GM18870 (cell line): Measurements from ENCODE around the gene TMEM107.

Source experiments
- ATAC-seq: cut with Tn5 transposase; IDR thresholded peaks from one replicate; pipeline ENCODE4 v1.9.1; 2021; ENCODE audit warnings: moderate library complexity; ENCODE audit not compliant: unreplicated experiment

The TMEM107 gene

DNA sequence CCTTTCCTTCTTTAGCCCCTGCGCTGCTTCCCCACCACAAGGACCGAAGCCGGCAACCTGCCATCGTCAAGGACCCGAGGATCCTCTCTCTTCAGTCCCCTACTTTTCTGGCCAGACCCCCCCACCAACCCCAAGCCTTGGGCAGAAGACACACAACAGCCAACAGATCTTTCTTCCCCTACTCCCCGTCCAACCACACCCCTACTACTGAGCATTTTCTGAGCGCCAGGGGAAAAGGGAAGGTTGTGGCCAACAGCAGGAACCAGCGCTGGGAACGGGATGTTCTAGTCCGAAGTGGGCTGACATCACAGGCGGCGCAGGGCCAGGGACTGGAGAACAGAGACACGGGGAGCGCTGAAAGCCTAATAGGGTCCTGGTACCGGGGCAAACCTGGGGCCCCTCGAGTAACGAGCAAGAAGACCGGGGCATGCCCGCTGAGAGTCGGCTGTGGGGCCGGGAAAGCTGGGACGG is 24.5 kb downstream of the TMEM107 start:
- ATAC-seq: no peak

DNA sequence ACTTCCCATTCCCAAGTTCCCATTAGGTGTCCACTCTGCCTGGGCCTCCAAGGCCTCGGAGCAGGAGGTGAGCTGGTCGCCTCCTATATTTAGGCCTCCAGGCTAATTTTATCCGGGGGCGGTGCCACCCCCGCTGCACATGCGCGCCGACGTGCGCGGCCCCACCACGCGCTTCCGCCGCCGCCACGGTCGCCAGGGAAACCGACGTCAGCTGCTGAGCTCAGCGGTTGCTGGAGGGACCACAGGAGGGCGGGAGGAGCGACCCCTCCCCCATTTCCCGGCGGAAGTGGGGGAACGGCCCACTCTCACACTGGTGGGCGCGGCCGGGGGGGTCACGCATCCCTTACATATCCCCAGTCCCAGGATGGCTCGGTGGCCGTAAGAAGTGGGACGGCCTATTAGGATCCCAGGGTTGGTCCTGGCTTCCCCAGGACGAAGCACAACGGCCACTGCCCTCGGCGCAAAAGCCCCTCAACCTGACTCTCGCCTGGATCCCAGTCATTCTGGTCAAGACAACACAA is 25.0 kb downstream of the TMEM107 start:
- ATAC-seq: no peak

DNA sequence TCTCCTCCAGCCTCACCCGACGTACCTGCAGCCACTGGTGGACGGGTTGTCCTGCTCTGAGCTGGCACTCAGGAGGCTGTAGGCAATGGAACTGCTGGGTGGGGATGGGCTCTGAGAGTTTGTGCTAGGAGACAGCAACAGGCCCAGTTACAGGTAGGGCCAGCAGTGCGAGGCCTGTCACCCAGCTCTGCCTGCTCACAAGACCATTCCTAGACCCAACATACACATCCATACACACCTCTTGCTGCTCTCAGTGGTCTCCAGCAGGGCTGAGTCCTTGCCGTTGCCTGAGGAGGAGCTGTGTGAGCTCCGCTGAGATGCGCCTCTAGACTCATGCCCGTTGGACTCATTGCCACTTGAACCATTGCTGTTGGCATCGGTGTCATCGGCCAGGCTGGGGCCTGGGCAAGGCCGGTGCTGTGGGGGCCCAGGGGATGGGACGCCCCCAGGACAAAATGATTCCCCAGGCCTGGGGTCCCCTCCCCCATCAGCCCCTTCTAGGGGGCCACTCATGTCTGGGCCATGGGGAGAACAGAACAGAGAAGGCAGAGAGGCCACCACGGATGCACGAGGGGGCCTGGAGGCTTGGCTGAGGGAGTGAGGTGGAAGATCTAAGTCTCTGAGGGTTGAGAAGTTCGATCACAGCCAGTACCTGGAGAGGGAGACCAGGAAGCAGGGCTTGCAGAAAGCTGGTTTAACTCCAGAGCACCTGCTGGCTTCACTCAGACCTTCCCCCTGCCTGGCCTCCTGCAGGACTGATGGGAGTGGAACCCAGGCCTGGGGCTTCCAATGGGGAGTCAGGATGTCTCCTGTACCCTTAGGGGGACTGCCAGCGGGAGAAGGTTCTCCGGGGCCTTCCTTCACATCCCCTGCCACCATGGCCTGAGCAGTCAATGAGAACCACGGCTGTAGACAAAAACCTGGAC is 25.7 kb downstream of the TMEM107 start:
- ATAC-seq: no peak

DNA sequence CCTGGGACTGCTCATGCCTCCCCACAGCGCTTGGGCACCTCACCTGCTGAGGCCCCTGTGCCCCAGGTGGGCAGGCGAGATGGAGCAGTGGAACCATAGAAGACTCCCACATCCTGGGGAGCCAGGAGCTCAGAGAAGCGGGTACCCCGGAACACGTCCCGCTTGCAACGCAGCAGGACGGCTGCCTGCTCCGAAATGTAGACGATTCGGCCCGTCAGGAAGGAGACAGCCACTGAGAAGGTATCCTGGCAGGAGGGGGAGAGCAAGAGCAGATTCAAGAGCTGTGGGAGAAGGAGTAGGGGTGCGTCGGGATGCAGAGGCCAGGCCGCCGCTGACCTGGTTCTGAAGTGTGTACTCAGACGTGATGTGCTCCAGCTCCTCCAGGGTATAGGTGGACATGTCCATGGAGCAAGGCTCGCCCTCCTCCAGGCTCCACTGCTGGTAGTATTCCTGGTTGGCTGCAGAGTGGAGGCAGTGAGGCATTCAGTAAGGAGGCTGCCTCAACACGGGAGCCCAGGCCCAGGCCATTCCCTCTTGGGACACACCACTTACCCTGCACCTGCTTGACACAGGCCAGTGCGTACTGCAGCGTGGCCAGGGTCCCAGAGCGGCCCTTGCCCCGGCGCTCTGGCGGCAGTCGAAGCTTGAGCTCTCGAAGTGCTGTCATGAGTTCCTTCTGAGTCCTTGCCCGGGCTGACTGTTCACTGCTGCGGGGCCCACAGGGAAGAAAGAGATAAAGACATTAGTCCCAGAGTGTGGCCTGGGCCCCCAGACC is 26.6 kb downstream of the TMEM107 start:
- no peak for ATAC-seq

DNA sequence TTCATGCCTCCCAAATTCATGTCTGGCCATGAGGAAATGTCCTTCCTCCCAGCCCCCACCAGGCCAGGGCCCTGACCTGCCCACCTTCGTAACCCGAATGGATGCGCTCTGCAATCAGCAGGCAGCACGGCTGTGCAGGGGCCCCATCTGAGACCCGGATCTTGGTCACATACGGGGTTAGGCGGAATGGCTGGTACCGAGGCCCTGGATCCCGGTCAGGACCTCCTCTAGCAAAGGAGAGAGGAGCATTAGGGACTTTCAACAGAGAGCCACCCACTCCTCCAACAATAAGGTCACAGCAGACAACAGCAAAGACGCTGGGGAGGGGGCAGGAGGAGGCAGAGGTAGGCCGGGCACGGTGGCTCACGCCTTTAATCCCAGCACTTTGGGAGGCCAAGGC is 27.6 kb downstream of the TMEM107 start:
- no peak for ATAC-seq

DNA sequence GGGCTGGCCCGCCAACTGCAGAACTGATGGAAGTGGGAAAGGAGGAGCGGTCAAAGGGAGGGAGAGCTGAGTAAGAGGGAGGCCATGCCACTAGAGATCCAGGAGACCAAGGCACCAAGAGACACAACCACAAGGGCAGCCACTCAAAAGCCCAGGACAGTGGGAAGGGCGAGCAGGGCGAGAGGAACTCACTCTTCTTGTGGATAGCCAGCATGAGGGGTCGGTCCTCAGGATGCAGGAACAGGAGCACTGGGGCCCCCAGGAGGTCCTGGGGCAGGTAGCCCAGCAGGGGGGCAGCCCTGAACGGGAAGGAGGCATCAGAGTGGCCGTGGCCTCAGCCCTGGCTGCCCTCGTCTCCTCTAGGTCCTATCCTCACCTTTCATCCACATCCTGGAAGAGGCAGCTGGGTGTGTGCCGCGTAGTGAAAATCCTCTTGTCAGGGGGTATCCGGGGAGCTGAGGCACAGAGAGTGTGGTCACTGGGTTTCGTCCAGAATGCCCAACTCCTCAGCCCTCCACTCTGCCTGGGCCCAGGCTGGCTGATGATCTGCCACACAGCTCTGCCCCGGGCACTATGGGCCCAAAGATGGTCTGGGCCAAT is 28.3 kb downstream of the TMEM107 start:
- no peak for ATAC-seq

DNA sequence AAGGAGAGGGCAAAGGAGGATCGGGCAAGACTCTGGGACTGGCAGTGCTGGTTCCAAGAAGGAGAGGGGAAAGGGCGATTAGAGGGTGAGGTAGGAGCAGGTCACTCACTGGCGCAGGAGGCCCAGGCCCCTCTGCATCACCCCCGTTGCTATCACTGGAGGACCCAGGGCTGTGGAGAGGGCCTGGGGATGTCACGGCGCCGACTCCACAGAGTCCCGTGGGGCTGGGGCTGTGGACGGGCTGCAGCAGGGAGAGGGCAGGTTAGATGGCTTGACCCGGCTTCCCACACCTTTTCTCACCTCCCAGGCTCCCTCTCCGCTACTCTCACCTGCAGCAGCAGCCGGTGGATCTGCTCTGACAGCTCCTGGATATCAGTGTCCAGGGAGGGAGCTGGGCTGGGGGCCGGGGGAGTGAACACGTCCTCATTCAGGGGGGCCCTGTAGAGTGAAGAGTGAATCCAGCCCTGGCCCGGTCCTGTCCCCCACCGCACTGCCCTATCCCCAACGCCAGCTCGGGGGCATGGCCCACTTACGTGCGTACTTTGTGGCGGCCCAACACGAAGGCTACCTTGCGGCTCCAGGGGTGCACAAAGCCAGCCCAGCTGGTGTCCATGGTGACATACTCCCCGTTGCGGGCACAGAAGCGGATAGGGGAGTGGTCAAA is 28.9 kb downstream of the TMEM107 start:
- ATAC-seq: no peak

DNA sequence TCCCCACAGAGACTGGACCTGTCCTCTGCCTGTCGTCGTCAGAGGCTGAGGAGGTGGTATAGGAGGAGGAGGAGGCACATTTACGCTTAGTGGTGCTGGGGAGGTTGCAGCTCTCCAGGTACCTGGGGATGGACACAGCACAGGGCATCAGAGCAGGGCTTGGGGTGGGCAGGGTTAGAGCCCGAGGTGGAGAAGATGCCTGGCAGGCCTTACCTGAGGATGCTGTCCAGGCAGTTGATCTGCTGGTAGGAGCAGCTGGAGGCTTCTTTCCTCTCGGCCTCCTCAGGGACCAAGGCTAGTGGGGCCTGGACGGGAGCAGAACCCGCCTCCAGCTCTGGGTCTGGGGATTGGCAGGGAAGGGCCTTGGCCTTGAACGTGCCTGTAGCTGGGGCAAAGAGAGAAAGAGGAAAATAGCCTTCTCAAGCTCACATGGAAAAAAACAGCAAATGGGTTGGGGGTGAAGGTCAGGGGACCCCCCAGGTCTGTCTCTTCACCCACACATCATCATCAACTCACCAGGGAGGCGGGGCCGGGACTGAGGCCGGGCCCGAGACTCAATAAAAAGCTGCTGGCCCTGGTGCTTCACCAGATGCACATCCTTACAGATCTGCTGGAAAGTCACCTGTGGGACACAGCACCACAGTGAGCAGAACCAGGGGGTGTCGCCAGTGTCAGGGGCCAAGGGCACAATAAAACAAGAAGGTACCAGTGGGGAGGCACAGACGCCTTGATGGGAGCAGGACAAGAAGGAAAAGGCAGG is 29.6 kb downstream of the TMEM107 start:
- ATAC-seq: no peak

DNA sequence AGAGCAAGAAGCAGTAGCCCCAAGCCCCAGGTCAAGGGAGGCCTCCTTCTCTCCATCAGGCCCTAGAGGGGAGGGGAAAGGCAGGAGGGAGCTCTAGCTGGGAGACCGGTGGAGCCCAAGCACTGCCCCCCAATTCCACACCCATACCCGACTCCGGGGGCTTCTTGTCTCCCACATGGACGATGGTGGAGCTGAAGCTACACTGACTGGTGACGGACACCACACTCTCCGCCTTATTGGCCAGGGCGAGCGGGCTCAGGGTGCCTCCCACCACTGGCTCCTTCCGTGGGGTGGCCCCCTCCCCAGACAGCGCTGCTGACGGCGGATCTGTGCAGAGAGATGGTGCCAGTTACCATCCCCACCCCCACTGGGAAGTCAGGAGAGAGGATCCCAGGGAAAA is 30.4 kb downstream of the TMEM107 start:
- ATAC-seq: no peak

DNA sequence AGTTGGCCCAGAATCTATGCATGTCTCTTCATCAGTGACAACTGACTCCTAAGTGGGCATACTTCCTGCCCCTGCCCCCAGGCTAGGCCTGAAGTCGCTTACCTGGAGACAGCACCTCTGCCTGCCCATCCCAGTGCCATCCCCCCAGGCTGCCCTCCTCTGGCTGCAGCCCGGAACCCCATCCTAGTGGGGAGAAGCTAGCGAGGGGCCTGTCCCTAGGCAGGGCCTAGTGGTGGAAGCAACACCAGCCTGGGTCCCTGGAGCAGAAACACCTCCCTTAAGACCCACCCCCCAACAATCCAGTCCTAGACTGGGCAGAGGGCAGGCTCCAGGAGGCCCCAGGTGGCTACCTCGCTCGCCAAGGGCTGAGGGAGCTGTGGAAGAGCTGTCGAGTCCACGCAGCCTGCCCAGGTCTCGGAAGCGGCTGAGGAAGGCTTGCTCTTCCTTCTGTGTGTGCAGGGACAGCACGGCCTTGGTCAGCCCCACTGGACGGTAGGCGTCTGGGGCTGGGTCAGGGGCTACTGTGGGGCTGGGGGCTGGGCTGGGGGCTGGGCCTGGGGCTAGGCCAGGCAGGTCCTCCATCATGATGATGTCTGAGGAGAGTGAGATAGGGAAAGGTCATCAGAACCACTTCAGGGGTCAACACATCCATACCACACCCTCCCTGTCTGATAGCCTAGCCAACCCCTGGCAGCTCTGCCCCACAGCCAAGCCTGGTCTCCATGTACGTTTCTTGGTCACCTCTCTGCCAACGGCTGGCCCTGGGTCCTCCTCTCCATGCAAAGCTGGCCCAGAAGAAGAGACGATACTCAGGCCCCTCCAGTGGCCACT is 31.6 kb downstream of the TMEM107 start:
- no peak for ATAC-seq

DNA sequence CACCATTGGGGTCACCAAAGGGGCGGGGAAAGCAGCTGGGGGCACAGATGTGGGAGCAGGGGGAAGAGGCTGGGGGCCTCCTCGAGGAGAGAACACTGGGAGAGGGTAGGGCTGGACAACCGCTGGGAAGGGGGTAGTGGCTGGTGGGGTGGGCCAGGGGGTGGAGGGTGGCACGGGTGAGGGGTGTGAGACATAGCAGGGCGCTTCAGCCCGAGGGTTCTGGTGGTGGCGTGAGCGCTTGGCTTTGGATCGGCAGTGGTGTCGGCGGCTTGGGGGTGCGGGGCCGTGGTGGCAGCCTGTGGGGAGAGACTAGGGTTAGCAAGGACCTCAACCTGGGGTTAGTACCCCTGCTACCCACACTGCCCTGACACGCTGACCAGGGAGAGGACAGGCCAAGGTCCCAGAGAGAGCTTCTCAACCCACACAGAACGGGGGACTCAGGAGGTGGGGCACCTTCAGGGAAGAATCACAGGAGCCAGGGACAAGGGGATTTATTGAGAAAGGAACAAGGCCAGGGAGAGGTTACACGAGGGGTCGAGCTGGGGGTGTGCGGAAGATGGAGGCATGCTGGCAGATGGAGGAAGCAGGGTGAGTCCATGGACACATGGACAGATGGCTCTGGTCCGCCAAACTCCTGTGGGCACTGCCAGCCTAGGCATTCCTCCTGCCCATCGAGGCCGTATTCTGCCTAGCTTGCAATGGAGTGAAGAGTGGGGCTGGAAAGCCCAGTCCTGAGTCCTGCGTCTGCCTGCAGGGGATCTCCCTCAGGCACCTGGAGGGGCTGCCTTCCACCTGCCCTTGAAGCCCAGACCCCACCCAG is 32.4 kb downstream of the TMEM107 start:
- ATAC-seq: no peak

DNA sequence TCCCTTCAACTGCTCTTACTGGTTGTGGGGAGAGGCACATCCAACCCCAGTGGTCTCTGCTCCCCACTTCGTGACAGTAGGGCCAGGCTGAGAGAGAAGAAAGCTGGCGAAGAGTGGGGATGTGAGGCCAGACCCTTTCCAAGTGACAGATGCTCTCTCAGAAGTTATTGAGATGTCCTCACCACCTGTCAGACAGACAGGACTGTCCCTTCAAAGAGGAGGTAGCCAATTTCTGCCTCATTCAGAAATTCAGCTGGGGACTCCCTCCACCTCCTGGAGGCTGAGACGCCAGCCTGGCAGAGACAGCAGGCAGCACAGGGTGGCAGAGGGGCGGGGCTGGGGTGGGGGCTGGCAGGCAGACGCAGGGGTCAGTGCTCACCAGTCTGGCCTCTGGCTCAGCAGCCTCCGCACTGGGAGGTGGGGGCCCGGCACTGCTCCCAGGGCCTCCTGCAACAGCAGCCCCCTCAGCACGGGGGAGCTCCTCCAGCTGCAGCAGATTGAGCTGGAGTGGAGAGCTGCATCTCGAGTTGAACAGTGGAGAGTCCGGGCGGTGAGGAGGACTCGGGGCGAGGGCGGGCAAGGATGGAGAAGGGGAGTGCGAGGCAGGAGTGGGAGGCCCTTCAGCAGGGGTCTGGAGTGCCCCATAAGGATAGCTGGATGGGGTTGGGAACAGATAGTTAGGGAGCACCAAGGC is 33.1 kb downstream of the TMEM107 start:
- ATAC-seq: no peak

DNA sequence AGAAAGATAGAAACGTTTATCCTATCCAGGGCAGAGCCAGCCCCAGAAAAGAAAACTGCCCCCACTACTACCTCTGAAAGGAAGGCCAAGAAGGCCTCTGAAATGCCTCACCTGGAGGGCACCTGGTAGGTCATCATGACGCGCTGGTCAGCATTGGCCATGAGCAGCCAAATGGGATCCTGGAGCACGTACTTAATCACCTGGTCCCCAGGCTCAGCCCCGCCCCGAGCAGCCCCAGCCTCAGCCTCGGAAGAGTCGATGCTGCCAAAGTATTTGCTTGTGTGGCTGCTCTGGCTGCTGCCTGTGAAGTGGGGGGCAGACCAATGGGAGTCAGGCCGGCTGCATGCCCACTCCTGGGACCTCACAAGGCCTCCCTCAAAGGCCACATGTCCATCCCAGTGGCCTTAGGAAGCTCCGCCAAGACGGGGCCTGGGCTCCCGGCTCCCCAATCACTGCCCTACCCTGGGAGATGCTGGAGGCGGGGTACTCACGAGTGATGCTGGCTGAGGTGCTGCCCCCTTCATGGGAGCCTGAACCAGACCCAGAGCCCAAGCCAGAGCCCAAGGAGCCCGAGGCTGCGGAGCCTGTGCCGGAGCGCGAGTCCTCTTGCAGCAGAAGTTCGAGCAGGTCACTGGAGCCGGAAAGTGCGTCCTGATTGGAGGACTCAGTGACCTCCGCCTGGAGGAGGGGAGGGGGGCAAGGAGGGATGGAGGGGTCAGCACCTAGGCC is 33.9 kb downstream of the TMEM107 start:
- ATAC-seq: no peak

DNA sequence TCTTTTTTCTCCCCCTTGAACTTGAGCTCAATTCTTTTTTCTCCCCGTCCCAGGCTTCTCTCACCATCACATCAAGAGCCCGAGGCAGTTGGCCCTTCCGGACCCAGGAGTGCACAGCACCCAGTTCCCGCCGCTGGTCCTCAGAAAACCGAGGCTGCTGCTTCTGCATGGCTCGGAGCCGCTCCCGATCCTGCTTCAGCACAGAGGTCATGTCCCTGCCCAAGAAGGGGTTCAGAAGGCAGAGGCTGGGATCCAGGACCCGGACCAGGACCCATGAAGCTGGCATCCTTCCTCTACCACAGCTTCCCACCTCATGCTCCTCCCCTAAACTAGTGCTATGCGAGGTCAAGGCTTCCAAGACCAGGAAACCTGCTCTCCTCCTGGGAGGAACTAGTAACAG is 34.4 kb downstream of the TMEM107 start:
- no peak for ATAC-seq

DNA sequence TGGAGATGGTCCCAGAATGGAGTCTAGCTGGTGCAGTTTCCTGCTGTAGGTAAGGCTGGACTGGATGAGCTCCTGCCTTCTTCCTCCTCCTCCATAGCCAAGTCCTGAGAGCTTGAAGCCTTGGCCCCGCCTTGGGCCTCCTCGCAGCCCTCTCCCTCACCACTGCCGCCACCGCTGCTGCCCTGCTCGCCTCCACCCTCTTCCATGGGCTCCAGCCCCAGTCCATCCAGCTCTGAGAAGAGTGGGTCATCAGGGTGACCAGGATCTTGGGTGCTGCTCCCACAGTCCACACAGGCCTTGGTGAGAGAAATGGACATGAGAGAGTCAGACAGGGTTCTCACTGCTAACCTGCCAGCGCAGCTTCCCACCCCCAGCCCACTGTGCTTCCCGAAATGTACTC is 35.1 kb downstream of the TMEM107 start:
- no peak for ATAC-seq

DNA sequence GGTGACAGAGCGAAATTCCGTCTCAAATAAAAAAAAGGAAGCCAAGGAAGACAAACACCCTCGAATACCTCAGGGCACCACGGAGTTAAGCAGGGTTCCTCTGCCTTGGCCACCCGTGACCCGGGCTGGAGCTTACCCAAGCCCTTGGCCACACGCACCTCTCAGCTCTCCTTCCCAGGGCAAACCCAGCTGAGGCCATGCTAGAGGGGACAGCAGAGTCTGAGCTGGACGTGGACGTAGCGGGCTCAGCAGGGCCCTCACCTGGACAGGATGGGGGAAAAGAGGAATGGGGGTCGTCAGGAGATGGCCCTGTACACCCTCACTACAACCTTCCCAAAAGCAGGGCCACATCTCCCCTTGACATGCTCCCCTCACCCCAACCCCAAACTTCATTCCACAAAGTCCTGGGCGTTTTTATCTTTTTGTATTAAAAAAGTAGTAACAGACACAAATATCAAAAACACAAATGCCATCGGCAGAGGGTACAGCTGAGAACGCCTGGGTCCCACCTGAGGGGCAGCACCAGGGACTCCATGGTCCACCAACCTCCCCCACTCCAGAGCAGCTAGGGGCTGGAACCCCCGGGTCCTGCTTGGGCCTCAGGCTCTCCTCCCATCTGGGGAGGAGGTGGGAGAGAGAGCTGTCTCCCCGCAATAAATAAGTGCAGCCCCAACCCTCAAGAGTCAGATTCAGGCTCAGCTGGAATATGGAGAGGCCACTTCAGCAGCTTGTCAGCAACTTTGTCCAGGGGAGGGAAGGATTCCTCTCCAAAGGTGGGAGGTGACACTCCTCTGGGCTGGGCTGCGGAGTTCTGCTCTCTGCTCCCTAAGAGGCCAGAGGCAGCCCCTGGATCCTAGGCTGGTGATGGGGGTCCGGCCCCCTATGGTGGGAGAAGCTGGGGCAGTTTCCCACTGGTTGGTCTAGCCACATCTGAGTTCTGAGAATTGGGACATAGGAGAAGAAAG is 35.8 kb downstream of the TMEM107 start:
- no peak for ATAC-seq
